ENCODE results near the gene PSEN1.

The PSEN1 gene

GRCh38 chr14:73136387-73137225 lies at the start of gene PSEN1:
TSS of gene PSEN1 (plus strand) at chr14:73136507. CDS start at chr14:73148020, 11,513 bp downstream.
- DNase-seq (ENCODE audit: extremely low read depth in 1 of 2, low read depth in 1 of 2) = peak; percentile 98 to 100

- no peak for DNase-seq (ENCODE audit: extremely low read depth in 1 of 2, low read depth in 1 of 2)
Measured at GRCh38 chr14:73091044-73091443, 45.3 kb upstream of the PSEN1 start.

GRCh38 chr14:73097421-73097820 lies 38.9 kb upstream of the PSEN1 start:
- DNase-seq (ENCODE audit: extremely low read depth in 1 of 2, low read depth in 1 of 2) = no peak

- no peak for DNase-seq (ENCODE audit: extremely low read depth in 1 of 2, low read depth in 1 of 2)
Measured at GRCh38 chr14:73100334-73100733, 36.0 kb upstream of the PSEN1 start.

GRCh38 chr14:73102806-73103497 lies 33.4 kb upstream of the PSEN1 start:
- DNase-seq (ENCODE audit: extremely low read depth in 1 of 2, low read depth in 1 of 2) = no peak

GRCh38 chr14:73105050-73105449 lies 31.3 kb upstream of the PSEN1 start:
- DNase-seq (ENCODE audit: extremely low read depth in 1 of 2, low read depth in 1 of 2) = no peak

- DNase-seq (ENCODE audit: extremely low read depth in 1 of 2, low read depth in 1 of 2) = no peak
Measured at GRCh38 chr14:73105727-73106126, 30.6 kb upstream of the PSEN1 start.

- DNase-seq (ENCODE audit: extremely low read depth in 1 of 2, low read depth in 1 of 2) = no peak
Measured at GRCh38 chr14:73116079-73116665, 20.1 kb upstream of the PSEN1 start.

- no peak for DNase-seq (ENCODE audit: extremely low read depth in 1 of 2, low read depth in 1 of 2)
Measured at GRCh38 chr14:73124180-73124894, 12.0 kb upstream of the PSEN1 start.

- no peak for DNase-seq (ENCODE audit: extremely low read depth in 1 of 2, low read depth in 1 of 2)
Measured at GRCh38 chr14:73125169-73125588, 11.1 kb upstream of the PSEN1 start.

GRCh38 chr14:73125746-73126145 lies 10.6 kb upstream of the PSEN1 start:
- DNase-seq (ENCODE audit: extremely low read depth in 1 of 2, low read depth in 1 of 2) = no peak

GRCh38 chr14:73133795-73134194 lies 2.5 kb upstream of the PSEN1 start:
- no peak for DNase-seq (ENCODE audit: extremely low read depth in 1 of 2, low read depth in 1 of 2)

GRCh38 chr14:73136085-73136386 lies 271 bp upstream of the PSEN1 start:
- no peak for DNase-seq (ENCODE audit: extremely low read depth in 1 of 2, low read depth in 1 of 2)

- no peak for DNase-seq (ENCODE audit: extremely low read depth in 1 of 2, low read depth in 1 of 2)
Measured at GRCh38 chr14:73140811-73141323, 4.6 kb downstream of the PSEN1 start.

GRCh38 chr14:73142216-73142615 lies 5.9 kb downstream of the PSEN1 start:
- DNase-seq (ENCODE audit: extremely low read depth in 1 of 2, low read depth in 1 of 2) = no peak

- DNase-seq (ENCODE audit: extremely low read depth in 1 of 2, low read depth in 1 of 2) = no peak
Measured at GRCh38 chr14:73143003-73143402, 6.7 kb downstream of the PSEN1 start.

- DNase-seq (ENCODE audit: extremely low read depth in 1 of 2, low read depth in 1 of 2) = no peak
Measured at GRCh38 chr14:73143617-73144016, 7.3 kb downstream of the PSEN1 start.

GRCh38 chr14:73145371-73145770 lies 9.1 kb downstream of the PSEN1 start:
- no peak for DNase-seq (ENCODE audit: extremely low read depth in 1 of 2, low read depth in 1 of 2)

- DNase-seq (ENCODE audit: extremely low read depth in 1 of 2, low read depth in 1 of 2) = no peak
Measured at GRCh38 chr14:73146111-73146510, 9.8 kb downstream of the PSEN1 start.

GRCh38 chr14:73149753-73150152 lies 13.4 kb downstream of the PSEN1 start:
- no peak for DNase-seq (ENCODE audit: extremely low read depth in 1 of 2, low read depth in 1 of 2)

- no peak for DNase-seq (ENCODE audit: extremely low read depth in 1 of 2, low read depth in 1 of 2)
Measured at GRCh38 chr14:73153272-73153671, 17.0 kb downstream of the PSEN1 start.
